Activated effector memory CD4-positive, alpha-beta T cell treated with Interleukin-2 at 50 U/mL for 16 hours (primary cell): ENCODE measurements around the gene CYTH1.

ENCODE experiments used
- DNase-seq: peaks from one replicate; pipeline ENCODE4 v3.0.0-alpha.2; 2020

The CYTH1 gene

DNA sequence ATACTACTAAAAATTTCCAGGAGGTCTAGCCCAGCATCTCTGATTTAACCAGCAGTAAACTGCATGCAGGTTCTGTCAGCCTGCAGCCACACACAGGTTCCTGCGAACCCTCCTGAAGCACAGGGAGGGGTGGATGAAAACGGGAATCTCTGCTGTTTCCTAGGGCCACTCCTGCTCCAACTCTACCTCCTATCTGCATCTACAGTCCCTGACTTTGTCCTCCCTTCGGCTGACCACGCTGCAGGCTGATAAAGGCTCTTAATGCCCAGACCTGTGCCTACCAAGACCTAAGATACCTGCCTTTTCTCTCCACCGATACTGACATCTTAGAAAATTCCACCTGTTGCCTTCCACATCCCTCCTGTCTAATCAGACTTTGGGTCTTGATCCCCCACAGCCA is 50.2 kb downstream of the CYTH1 start:
- DNase-seq = no peak

DNA sequence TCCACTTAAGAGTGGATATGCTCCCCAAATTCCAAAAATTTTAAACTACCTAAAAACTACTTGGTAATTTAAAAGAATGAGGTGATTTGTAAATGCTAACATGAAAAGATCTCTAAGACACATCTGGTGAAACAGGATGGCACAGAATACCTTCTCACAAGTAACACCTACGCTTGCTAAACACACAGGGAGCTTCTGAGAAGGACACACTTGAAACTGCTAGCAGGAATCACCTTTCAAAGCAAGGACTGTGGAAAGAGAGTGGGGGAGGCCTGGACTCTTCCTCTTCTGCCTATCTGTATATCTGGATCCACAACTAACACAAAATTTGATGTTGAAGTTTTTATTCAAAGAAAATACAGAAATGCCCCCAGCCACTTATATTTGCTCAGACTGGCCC is 52.4 kb downstream of the CYTH1 start:
- no peak for DNase-seq

DNA sequence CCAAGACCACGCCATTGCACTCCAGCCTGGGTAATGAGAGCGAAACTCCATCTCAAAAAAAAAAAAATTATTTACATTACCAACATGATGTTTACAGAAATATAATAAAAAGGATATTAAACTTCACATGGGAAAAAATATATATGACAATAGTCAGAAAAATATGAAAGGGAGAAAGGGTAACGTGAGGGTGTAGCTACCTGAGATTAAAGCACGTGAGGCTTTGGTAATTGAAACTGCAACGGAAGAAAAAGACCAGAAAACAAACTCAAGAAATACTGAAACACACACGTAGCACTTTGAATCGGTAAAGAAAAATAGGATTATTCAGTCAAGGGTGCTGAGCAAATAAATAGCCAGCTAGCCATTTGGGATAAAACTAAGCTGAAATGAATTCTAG is 53.6 kb downstream of the CYTH1 start:
- no peak for DNase-seq

DNA sequence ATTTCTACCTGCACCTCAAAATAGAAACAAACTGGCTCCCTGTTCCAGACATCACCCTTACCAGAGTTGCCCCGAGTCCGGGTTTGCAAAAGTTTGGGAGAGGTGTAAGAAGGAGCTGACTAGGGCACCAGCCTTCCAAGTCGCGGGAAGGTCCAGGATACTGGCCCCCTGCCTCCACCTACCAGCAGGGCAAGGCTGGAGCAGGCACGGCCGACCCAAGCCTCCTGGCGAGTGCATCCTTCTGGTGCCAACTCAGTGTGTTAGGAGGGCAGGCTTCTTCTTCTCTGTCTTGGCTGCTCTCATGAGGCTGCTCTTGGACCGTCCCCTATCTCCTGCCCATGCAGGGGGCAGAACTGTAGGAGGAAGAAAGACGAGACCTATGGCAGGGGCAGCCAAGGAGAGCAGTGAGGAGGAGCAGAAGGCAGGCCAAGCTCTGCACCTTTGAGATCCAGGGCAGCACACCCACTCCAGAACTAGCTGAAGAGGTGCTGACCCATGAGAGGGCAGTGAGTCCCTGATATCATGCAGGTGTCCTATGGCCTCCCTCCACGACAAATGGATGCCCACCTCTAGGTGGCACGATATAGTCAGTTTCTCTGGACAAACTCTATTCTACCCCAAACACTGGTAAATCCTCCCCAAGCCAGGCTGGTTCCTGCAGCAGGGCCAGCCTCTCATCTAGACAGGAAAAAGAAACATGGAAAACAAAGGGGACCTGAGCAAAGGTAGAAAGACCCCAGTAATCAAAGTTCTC is 54.4 kb downstream of the CYTH1 start:
- DNase-seq = no peak

DNA sequence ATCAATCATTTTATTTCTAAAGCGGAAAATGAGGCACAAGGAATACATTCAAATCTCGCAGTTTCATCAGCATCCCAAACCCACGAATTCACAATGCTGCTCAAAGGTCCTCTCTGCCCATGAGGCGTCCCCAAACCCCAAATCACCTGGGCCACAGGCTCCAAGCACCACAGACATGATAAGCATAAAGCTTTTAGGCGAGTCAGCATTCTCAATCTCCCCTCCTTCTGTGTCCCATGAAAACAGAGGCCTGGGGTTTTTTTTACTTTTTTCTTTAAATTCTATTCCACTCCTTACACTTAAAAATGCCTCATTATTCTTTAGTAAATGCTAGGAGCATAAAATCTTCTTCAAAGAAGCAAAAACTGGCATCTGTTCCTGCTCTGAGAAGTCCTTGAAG is 55.0 kb downstream of the CYTH1 start:
- no peak for DNase-seq

DNA sequence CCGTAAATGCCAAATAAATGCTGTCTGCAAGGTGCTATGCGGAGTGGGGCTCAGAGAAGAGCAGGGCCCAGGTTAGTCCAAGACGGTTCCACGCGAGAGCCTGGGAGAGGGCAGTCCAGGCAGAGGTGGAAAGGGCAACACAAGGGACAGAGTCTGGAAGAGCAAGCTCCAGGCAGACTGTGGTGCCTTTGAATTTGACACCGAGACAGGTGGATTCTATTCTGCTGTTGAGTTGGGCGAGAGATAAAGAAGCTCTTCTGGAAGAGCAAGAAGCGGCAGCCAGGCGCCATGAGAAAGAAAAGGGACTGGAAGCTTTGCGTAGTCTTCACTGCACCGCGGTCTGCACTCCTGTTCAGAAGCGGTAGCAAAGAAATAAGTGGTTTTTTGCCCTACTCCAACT is 55.6 kb downstream of the CYTH1 start:
- no peak for DNase-seq

DNA sequence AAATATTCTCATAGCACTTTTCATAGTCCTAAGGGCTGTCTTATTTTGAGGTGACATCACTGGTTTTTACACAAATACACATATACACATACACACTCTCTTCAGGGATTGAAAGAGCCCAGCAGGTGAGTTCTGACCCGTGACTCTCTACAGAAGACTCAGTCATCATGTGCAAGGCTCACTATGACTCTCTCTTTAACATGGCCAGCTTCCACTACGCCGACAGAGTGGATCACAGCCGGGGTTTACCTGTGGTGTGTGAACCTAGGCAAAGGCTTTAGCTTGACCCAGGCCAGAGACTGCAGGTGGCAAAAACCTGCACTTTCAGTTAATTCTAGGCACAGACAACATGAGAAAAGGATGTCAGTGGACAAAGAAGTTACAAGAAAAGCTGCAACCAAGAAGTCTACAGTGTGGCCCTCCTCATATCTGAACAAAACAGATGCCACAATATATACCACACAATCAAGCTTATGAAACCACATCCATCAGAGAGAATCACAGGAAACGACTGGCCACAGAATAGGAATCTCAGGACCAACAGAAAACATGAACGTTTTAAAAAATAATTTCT is 56.5 kb downstream of the CYTH1 start:
- DNase-seq = no peak

DNA sequence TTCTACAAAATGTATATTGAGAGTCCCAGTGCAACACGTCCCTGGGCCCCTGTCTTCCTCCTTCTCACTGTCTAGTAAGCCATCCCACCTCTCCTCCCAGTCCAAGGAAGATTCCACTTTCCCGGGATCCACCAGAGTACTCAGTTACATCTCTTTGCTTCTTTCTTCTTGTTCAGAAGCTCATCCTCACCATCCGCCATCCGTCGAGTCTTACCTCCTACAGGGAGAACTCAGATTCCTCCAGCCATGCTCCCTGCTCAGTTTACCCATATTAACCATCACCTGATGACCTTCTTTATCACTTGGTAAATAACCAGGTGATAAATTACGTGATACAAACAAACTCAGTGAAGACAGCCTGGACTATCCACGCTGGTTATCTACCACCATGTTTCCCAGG is 57.1 kb downstream of the CYTH1 start:
- no peak for DNase-seq

DNA sequence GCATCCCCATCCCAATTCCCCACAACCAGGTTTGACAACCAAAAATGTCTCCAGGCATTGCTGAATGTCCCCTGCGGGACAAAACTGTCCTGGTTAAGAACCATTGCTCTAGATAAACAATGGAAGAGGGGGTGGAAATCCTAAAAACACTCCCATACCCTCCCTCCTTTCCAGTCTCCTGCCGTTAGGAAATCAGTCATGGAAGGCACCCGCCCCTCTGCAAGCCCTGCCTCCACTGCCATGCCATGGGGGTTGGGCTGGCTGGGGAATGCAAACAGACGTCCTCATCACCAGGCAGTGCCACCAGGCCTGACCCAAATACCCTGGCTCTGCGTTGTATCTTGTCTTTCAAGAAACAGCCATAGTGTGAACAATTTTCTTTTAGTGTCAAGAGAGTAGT is 57.5 kb downstream of the CYTH1 start:
- no peak for DNase-seq

DNA sequence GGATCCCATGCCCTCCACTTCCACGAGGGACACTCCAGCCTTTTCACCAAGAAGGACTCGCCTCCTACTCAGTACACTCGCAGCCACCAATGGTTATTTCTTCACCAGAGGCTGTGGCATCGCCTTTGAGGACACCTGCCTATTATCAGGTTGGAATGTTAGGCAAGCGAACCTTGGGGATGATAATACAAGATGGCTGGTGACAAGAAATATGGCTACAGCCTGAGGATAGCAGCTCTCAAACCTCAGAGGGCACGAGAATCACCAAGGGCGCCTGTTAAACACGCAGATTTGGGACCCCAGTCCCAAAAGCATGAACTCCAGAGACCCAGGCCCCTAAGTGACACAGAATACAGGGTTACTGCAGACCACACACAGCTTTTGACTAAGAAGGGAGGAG is 58.1 kb downstream of the CYTH1 start:
- no peak for DNase-seq

DNA sequence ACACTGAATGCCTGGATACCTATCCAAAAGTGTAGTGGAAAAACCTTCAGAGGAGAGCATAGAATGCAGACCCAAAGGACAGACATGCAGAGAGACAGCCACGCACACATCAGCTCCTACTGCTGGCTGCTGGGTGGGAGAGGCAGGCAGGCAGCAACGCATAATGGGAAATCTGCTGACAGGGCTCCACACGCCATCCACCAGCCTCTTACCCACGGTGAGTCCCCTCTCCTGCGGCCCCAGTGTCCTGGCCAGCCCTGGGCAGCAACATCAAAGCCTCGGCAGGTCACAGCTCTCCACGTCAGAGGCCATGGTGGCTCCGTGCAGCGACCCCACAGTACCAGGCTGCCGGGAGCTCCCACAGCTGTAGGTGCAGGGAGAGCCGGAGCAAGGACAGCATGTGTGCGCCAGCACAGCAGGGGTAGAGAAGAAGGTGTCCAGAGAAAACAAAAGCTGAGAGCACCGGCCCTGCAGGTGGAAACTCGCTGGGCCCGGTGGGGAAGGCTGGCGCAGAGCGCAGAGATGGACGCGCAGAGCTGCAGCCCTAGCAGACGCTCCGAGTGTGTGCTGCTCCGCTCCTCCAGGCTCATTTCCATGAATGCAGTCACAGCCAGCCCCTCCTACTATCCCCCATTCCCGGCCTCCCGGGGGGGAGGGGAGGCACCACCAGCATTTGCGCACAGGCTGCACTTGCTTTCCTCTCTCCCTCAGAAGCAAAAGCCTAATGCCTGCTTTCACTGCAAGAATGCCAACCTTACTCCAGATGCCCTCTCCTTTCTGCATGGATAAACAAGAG is 58.9 kb downstream of the CYTH1 start:
- no peak for DNase-seq

DNA sequence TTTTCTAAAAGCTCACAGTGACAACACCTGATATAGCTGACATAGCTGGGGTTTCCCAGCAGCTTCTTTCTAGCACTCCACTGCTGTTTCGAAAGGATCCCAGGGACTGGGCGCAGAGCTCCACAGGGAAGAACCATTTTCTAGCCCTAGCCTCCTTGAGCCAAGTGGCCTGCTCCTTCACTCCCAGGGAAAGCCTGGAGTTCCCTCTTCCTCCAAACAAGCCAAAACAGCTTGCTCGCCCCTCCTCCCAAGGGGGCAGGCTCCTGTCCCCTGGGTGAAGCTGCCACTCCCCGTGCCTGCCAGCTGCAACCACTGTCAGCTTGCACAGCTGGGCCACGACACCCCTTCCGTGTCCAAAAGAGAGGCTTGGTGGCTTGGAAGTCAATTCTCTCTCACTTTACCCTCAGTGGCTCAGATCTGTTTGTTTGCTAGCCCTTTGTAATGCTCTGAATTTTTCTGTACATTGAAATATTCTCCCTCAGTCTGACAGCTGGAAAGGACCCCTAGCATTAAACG is 59.8 kb downstream of the CYTH1 start:
- no peak for DNase-seq

DNA sequence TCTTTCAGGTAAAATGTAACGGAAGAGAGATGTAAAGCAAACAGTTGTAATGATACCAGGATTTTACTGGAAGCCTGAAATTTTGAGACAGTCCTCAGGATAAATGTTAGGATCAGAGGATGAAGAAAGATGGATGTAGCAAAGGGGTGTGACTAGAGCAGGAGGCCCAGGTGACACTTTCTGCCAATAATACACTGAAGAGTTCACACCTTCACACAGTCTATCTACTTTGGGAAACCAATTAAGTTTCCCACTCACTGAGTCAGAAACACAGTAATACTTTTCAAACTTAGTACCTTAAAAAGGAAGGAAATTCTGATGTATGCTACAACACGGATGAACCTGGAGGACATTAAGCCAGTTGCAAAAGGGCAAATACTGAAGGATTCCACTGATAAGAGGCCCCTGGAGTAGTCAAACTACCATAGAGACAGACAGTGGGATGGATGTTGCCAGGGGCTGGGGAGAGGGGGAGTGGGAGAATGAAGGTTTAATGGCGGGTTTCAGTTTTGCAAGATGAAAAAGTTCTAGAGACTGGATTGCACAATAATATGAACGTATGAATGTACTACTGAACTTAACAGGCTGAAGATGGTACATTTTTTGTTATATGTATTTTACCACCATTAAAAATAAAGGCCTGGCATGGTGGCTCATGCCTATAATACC is 62.3 kb downstream of the CYTH1 start:
- DNase-seq = no peak

DNA sequence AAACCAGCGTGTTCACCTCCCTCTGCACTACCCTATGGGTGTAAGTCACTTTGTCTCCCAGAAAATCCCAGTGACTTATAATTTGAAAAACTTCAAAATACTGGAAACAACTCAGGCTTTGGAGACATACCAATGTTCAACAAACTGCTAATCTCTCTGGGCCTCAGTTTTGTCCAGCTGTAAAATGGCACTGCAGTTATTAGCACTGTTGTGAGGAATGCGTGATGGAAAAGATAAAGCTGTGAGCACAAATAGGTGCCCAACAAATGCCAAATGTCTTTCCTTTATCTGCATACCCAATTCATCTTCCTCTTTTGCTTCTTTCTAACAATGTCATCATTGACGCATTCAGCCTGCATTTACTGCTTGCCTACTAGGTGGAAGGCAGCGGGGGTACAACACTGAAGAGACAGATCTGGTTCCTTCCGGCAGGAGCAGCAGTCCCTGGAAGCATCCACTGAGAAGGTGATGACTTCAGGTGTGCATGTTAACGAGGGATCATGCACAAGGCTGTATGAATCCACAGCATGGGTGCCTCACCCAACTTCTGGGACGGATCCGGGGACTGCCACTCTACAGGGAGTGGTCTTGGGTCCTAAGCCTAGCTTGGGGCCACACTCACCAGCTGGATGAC is 63.4 kb downstream of the CYTH1 start:
- no peak for DNase-seq

DNA sequence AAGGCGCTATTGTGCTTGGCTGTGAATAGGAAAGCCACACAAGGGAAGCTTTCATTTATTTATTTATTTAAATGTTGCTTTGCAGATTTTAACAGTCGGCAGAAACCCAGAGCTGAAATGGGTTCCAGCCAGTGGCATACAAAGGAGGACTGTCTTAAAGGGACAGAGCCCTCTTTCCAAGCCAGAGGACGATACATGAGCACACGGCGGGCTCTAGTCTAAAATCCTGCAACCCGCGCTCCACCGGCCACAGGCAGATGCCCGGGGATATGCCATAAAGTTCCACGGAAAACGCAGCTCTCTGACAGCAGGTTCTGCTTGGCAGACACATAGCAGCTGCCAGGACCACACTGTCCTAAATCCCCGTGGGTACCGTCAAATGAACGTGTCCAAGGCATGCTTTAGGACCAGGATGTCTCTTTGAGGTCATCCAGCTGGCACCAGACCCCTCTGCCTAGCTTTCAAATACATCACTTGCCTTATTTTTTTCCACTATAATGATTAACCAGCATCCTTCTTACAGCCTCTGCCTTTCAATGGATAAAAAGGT is 64.6 kb downstream of the CYTH1 start:
- DNase-seq = no peak

DNA sequence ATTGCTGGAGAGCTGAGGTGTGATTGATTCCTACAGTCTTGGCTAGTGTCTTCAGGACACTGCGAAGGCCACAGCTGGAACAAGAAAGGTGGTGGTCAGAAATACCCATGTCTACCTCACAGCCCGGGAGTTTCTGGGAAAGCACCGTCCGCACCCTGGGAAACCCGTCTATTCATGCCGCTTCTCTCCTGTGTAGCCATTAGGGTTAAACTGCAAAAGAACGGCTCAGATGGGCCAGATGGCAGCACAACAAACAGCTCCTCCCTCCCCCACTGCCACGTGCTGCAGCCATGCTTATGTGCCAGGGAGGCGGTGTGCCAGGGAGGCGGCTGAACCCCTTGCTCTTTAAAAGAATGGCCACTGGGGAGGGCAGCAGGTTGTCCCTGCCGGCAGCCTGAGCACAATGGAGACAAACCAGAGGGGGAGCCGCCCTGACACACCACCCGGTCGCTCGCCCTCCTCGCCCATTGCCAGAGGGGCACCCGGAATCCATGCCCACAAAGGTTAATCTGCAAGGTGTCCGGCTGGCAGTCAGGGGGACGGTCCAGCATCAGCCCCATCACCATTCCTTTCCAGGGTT is 65.2 kb downstream of the CYTH1 start:
- DNase-seq = no peak

DNA sequence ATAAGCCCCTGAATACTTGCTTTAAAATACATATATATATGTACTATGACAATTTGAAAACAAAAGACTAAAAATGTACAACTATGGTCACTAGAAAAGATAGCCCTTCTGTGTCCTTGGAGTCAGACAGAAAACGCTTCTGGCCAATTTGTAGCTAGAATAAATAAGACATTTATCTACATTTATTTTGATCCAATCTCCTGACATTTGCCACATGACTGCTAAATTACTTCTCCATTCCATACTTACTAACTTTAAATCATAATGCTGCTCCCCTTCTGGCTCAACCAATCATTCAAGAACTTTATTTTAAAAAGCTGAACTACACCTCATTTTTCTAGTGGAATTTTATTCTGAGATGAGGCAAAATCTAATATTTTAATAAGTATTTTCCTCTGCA is 65.8 kb downstream of the CYTH1 start:
- no peak for DNase-seq

DNA sequence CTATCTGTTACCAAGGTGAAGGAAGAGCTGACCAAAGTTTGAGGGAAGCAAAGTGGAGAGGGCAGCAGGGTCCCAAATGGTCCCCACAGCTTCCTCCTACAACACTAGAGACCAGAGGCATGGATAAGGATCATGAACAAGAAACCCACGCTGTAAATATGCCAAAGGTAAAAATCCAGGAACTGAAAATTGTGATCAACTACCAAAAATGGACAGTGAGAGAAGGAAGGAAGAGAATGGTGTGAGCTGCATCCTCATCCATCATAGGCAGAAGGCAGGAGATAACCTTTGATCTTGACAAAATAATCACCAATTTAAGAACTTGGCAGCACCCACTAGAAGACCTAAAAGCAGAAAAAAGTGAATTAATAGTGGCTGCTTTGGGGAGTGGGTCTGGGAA is 66.2 kb downstream of the CYTH1 start:
- no peak for DNase-seq

DNA sequence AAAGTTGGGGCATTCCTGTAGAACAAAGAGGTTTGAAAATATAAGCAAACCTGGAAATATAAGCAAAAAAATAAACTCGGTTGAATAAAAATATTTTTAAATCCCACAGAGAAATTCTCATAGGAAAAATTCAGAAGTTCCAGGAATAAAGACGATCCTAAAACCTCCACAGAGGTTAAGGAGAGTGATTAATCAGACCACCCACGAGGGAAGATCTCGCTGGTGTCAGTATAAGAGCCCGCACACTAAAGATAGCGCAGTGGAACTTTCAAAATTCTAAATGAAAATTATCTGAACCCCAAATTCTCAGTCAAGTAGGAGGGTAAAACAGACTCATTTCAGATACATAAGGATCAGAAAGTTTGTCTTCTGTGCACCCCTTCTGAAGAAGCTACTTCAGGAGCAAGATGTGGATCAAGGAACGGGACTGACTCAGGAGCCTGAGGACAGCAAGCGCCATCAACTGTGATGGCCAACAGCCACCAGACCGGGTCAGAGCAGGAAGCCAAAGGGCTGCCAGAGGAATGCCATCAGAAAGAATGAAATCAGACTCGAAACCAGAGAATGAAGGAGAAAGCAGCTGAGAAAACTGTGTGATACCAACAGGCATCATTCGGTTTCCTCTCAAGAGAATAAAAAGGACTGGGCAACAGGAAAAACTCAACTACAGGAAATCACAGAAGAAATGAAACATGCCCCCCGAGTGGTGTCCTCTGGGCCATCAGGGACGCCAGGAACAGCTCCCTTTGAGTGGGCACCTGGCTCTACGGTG is 66.9 kb downstream of the CYTH1 start:
- no peak for DNase-seq

DNA sequence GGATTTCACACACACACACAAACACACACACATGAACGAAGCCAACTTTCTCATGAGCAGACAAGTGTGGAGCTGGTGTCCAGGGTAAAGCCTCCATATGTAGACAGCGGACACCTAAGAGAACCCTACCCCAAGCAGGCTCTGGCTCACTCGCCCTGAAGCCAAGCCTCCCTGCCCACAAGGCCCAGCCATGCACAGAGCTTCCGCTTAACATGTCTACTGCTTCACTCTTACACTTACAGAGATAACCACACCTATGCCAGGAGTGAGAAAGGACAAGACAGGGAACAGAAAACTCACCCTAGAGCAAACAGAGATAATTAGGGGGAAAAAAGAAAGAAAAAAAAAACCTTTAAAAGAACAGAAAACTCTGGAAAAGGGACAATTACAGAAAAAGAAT is 67.5 kb downstream of the CYTH1 start:
- no peak for DNase-seq

DNA sequence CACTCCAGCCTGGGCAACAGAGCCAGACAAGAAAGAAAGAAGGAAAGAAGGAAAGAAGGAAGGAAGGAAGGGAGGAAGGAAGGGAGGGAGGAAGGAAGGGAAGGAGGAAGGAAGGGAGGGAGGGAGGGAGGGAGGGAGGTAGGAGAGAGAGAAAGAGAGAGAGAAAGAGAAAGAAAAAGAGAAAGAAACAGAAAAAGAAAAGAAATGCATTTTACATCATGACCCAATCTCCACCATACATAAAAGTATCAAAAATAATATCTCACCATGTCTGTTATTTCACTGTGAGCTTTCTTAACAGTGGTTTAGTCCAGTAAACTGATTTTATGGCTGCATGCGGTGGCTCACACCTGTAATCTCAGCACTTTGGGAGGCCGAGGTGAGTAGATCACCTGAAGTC is 70.0 kb downstream of the CYTH1 start:
- no peak for DNase-seq

DNA sequence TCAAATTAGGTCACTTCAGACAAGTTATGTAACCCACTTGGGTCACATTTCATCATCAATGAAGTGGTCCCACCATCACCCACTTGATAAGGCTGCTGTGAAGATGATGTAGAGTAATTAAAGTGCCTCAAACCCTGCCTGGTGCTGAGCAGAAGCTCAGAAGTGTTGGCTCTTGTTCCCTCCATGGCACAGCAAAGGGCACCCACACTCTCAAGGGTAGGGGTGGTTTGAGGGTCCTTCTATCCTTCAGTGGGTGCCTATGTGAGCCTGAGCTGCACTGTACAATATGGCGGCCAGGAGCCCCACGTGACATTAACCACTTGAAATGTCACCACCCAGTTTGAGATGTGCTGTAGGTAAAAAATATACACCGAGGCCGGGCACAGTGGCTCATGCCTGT is 71.5 kb downstream of the CYTH1 start:
- DNase-seq = no peak
